Muscle layer of duodenum (tissue), 2 donors: ENCODE data around the gene SAMD1.
"Not testable (repeated sequence)": the region's sequence is repeated elsewhere in the genome, so short reads cannot be mapped to it uniquely, and the experiment has no call there.

Experiments
- H3K27ac ChIP-seq: one replicate; pipeline ENCODE4 v1.7.0; 2013; ENCODE audit warnings: mild to moderate bottlenecking, low read length
- H3K27me3 ChIP-seq: one replicate; pipeline ENCODE4 v1.7.0; 2013; ENCODE audit warnings: low read depth, mild to moderate bottlenecking, control low read depth, low read length
- H3K36me3 ChIP-seq, 2 donors: one replicate each; pipeline ENCODE4 v1.7.0; 2013; ENCODE audit warnings: low read length in 2 of 2, control low read depth in 1 of 2, mild to moderate bottlenecking in 1 of 2; ENCODE audit not compliant: insufficient read depth in 2 of 2, control insufficient read depth in 1 of 2
- H3K4me1 ChIP-seq, 2 donors: one replicate each; pipeline ENCODE4 v1.7.0; 2013; ENCODE audit warnings: low read length in 2 of 2, mild to moderate bottlenecking in 2 of 2, control low read depth in 1 of 2, moderate library complexity in 1 of 2; ENCODE audit not compliant: insufficient read depth in 2 of 2, control insufficient read depth in 1 of 2
- H3K4me3 ChIP-seq, 2 donors: one replicate each; pipeline ENCODE4 v1.7.0; 2013; ENCODE audit warnings: low read length in 2 of 2, low read depth in 1 of 2, mild to moderate bottlenecking in 1 of 2
- H3K9me3 ChIP-seq, 2 donors: one replicate each; pipeline ENCODE4 v1.7.0; 2013; ENCODE audit warnings: low read length in 2 of 2, control low read depth in 1 of 2, mild to moderate bottlenecking in 1 of 2; ENCODE audit not compliant: control insufficient read depth in 1 of 2
- donor health status: healthy.

Gene SAMD1

DNA sequence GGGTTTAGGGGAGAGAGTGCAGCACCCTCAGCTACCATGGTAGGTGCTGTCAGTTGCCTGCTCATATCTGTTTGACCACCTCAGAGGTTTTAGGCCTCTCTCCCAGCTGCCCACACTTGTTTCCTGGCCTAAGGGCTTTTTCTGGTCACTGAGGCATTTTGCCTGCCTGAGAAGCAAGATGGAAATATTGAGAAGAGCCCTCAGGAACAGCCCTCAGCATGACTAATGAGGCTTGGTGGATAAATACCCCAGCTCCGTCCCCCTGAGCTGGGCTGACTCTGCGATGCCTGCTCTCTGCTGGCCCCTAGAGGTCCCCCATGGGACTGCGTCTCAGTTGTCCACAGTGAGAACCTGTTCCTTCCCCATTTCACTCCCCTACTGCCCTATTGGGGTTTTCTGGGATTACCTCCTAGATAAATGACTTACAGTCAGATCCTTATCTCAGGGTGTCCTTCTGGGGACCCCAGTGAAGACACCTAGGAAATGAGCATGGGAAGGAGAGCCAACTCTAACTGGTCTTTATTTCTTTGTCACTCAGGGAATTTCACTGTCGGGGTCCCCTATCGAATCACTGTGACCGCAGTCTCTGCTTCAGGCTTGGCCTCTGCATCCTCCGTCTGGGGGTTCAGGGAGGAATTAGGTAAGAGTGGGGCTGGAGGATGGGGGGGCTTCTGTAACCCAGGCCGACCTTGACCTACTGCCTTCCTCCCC is 42.0 kb downstream of the SAMD1 start:
- Histone ChIP-seq H3K36me3 (no peaks in the 10 kb centered on the region), H3K4me3 (no peak overlapping the region), H3K4me1 (no peaks in the 10 kb centered on the region), H3K27ac (no peak overlapping the region), H3K27me3 (no peaks in the 10 kb centered on the region), H3K9me3 (peaks cover 0 to 5% of the 10 kb centered on the region in 2 donors)

DNA sequence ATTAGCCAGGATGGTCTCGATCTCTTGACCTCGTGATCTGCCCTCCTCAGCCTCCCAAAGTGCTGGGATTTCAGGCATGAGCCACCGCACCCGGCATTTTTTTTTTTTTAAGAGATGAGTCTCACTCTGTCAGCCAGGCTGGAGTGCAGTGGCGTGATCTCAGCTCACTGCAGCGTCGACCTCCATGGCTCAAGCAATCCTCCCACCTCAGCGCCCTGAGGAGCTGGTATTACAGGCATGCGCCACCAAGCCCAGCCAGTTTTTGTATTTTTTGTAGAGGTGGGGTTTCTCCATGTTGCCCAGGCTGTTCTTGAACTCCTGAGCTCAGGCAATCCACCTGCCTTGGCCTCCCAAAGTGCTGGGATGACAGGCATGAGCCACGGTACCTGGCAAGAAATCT is 42.7 kb downstream of the SAMD1 start:
- H3K4me1 ChIP-seq, H3K27me3 ChIP-seq, H3K9me3 ChIP-seq, H3K27ac ChIP-seq, H3K4me3 ChIP-seq, H3K36me3 ChIP-seq: not testable (repeated sequence)

DNA sequence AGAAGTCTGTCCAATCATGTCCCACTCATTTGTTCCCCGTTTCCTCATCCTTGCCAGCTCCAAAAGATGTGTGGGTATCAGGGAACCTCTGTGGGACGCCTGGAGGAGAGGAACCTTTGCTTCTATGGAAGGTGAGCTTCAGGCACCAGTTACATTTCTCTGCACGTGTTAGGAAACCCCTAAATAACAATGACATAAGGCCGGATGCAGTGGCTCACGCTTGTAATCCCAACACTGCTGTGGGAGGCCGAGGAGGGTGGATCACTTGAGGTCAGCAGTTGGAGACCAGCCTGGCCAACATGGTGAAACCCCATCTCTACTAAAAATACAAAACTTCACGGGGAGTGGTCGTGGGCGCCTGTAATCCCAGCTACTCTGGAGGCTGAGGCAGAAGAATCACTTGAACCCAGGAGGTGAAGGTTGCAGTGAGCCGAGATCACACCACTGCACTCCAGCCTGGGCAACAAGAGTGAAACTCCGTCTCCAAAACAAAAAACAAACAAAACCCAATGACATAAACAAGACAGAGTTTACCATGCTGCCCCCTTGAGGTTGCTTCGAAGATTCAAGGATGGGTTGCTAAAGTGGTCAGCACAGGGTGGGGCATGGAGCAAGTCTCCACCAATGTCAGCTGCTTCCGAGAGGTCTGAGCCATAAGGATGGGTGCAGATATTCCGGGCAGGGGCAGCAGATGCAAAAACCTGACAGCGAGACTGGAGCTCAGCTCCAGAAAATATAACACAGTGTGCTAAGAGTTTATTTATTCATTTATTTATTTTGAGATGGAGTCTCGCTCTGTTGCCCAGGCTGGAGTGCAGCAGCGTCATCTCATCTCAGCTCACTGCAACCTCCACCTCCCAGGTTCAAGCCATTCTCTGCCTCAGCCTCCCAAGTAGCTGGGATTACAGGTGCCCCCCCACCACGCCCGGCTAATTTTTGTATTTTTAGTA is 47.6 kb downstream of the SAMD1 start:
- H3K4me3 ChIP-seq, H3K27me3 ChIP-seq, H3K4me1 ChIP-seq, H3K36me3 ChIP-seq, H3K9me3 ChIP-seq, H3K27ac ChIP-seq: not testable (repeated sequence)

DNA sequence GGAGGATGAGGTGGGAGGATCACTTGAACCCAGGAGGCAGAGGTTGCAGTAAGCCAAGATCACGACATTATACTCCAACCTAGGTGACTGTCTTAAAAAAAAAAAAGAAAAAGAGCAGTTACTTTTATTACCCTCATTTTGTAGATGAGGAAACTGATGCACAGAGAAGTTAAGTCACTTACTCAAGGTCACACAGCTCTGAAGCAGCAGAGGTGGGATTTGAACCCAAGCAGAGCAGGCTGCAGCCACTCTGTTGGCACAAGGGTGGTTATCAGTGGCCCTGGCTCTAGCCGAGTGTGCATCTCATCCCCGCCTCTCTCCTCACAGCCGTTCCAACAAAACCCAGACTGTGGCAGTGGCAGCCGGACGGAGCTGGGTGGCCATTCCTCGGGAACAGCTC is 51.4 kb downstream of the SAMD1 start:
- Histone ChIP-seq H3K36me3 (no peaks in the 10 kb centered on the region), H3K4me3 (no peak overlapping the region), H3K9me3 (no peaks in the 10 kb centered on the region), H3K4me1 (no peaks in the 10 kb centered on the region), H3K27ac (no peak overlapping the region), H3K27me3 (no peaks in the 10 kb centered on the region)
